Thoracic aorta endothelial cell (primary cell): ENCODE measurements around the gene CLEC1A. TPM values are rescaled to one million over a fixed set of nuclear protein-coding genes. Genes with fewer than 3 reads are reported as not detected.

Experiments
- total RNA-seq: library from RNA; depleted of rRNA; stranded (reverse); fragments of >200 nt; gene quantifications from 2 replicates; pipeline ENCODE4 v1.2.3, GENCODE V29; 2012

Gene CLEC1A, protein sequence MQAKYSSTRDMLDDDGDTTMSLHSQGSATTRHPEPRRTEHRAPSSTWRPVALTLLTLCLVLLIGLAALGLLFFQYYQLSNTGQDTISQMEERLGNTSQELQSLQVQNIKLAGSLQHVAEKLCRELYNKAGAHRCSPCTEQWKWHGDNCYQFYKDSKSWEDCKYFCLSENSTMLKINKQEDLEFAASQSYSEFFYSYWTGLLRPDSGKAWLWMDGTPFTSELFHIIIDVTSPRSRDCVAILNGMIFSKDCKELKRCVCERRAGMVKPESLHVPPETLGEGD
- 10.6 and 47.8 TPM in 2 replicates for total RNA-seq

DNA sequence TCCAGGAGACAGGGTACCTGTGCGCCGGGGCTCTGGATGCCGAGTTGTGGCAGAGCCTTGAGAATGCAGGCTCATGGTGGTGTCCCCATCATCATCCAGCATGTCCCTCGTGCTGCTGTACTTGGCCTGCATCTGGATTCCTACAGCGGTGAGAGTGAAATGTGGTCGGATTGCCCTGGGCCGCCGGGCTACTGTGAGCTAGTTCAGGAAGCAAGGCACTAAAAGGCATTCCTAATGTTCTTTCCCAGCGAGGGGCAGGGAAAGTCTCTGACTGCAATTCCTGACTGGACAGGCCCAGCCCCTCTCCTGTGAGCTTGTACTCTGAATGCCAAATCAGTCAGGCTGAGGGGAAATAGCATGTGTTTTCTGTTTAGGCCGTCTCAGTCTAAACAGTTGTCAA lies at the start of gene CLEC1A:
Gene CLEC1A, minus strand, starts transcription at position 195 of the 400 bp plus-strand sequence. Its CDS starts 63 bp downstream, at position 132.

GRCh38 chr12:10130042-10130441 lies 31.3 kb upstream of the CLEC1A start, which contains the start of gene CLEC7A:
Gene CLEC7A, minus strand, starts transcription at chr12:10130199. Its CDS starts 117 bp downstream, at chr12:10130082.

DNA sequence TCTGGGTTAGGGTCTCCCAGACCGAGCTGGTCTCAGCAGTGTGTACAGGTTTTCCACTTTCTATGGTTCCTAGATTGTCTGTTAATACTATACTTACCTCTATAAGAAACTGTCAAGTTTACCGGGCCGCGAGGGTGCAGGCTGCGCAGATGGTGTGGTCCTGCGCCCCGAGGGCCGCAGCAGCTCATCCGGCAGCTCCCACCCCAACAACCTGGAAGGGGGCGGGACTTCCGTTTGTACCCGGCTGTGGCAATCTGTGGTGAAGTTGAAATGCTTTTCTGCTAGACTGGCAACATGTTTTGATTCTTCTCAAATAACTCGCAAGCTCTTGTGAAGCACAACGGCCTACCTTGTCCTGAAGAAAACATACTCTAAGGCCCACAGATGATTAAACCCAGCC lies 68.3 kb downstream of the CLEC1A start, which contains the start of gene CLEC9A:
Gene CLEC9A, plus strand, starts transcription at position 237 of the 400 bp plus-strand sequence. CDS start 22,006 bp downstream, outside the sequence.

Other genes with a start within 250 kb of the CLEC1A start
- gene CLEC2B, start 229.6 kb downstream of the CLEC1A start, total RNA-seq = 24.6 and 79.1 TPM in 2 replicates
- gene KLRF2, start 217.5 kb downstream of the CLEC1A start, total RNA-seq = not detected in 2 replicates
- not detected in 2 replicates for gene CLEC2A, start 166.6 kb downstream of the CLEC1A start, total RNA-seq
- gene CLEC12A, start 127.6 kb downstream of the CLEC1A start, total RNA-seq = not detected in 2 replicates
- gene CLEC1B, start 99.9 kb downstream of the CLEC1A start, total RNA-seq = not detected in 2 replicates
- gene CLEC12B, start 88.4 kb downstream of the CLEC1A start, total RNA-seq = 0.29 and 0.66 TPM in 2 replicates
- not detected in 2 replicates for gene CLEC9A, start 68.3 kb downstream of the CLEC1A start, total RNA-seq
- not detected in 2 replicates for gene CLEC7A, start 31.2 kb upstream of the CLEC1A start, total RNA-seq
- gene OLR1, start 73.1 kb upstream of the CLEC1A start, total RNA-seq = not detected in 2 replicates
- gene TMEM52B, start 80.0 kb upstream of the CLEC1A start, total RNA-seq = not detected in 2 replicates
- gene GABARAPL1, start 113.9 kb upstream of the CLEC1A start, total RNA-seq = 34.5 and 43.0 TPM in 2 replicates
- 0.07 and 0.27 TPM in 2 replicates for gene KLRD1, start 208.9 kb upstream of the CLEC1A start, total RNA-seq